Activated CD4-positive, CD25-positive, alpha-beta regulatory T cell treated with anti-CD3 and anti-CD28 coated beads, Interleukin-2, amount 50 U/mL, for 72 hours (primary cell): ENCODE data around the gene GPR149.
"Not testable (repeated sequence)": the region's sequence is repeated elsewhere in the genome, so short reads cannot be mapped to it uniquely, and the experiment has no call there.

Experiments used
- DNase-seq: peaks from one replicate; pipeline ENCODE4 v3.0.0; 2021

Gene GPR149, protein sequence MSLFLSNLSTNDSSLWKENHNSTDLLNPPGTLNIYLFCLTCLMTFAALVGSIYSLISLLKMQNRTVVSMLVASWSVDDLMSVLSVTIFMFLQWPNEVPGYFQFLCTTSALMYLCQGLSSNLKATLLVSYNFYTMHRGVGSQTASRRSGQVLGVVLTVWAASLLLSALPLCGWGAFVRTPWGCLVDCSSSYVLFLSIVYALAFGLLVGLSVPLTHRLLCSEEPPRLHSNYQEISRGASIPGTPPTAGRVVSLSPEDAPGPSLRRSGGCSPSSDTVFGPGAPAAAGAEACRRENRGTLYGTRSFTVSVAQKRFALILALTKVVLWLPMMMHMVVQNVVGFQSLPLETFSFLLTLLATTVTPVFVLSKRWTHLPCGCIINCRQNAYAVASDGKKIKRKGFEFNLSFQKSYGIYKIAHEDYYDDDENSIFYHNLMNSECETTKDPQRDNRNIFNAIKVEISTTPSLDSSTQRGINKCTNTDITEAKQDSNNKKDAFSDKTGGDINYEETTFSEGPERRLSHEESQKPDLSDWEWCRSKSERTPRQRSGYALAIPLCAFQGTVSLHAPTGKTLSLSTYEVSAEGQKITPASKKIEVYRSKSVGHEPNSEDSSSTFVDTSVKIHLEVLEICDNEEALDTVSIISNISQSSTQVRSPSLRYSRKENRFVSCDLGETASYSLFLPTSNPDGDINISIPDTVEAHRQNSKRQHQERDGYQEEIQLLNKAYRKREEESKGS

DNA sequence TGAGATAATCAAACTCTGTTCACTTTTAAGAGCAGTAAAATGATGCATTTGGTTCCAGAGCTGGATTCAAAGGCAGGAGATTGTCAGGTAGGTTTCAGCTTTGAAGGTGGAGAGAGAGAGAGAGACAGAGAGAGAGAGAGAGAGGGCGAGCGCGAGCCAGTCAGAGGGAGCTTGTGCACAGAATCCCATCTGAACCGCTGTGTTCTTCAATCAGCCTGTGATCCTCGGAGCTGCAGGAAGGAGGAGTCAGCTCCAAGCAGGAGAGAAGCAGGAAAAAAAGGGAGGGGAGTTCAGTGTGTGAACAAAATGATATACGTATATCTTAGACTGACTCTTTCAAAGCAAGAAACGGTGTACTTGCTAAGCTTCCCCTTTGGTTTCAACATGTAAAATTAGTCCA is at the start of gene GPR149:
Gene GPR149, minus strand, starts transcription at position 177 of the 400 bp plus-strand sequence. CDS start 575 bp downstream, outside the sequence.
- DNase-seq, result no peak

DNA sequence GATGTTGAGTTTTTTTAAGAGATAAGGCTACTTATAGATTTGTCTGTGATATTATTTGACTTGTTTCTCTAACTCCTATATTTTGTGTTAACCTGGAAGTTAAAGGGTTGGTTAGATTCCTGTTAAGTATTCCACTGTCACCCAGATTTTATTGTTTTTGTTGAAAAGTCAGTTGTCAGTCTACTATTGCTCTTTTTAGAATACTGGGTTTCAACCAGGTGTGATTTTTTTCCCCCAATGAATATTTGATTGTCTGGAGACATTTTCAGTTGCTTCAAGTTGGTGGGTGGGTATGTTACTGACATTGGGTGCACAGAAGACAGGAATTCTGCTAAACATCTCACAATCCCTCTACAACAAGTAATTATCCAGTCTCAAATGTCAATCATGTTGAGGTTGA is 43.8 kb upstream of the GPR149 start:
- DNase-seq, result no peak

DNA sequence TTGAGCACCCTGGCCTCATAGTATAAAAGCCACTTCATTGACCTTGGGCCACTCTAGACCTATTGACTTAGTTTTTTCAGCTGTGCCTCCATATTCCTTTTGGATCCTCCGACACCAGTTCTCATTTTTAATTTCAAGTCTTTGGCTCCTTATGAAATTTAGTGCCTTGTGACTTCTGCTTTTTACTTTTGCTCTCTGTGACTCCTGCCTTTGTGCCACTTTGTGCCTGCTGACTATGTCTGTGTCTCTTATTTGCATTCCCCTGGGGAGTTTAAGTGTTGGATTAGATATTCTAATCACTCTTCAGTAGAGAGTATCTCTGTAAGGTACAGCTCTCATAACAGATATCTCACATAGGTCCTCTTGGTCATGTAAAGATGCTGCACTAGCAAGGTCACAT is 39.6 kb upstream of the GPR149 start:
- no peak for DNase-seq

DNA sequence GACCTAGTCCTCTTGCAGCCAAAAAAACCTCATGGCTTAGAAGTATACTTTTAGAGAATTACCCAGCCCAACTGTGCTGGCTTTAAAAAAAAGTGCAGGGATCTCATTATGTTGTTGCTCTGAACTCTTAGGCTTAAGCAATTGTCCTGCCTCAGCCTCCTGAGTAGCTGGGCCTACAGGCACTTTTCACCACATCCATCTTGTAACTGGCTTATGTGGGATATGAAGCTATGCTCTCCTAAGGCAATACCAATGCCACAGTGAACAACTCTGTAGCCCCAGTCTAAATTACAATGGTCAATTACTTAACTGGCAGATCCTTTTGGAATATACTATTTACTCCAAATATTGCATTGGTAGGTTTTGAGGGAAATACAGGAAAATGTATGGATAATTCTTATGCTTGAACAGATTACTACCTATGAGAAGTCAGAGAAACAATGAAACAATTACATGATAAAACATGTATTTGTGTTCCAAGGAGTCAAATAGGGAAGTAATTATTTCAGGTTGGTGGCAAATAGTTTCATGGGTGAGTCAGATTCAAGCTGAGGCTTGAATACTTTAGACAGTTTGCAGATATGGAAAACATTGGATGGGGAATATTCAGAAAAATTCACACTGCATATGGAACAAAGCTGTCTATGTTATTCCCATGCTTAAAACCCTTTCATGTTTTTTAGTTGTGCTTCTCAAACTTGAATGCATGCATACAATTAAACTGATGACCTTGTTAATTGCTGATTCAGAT is 34.6 kb upstream of the GPR149 start:
- DNase-seq, result no peak

DNA sequence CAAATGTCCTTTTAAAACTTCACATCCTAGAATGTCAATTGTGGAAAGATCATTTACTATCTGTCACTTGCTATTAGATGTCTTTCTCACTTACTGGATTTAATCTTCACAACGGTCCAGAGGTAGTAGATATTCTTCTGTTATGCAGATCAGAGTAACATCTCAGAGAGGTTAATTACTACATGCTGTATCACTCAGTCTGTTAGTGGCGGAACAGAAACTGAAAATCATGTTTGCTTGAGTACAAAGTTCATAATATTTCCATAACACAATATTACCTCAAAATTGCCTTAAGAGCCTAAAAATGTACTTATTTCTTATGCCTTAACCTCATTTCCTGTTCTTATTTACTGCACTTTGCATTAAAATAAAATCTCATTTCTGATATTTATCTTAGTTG is 28.6 kb upstream of the GPR149 start:
- no peak for DNase-seq

DNA sequence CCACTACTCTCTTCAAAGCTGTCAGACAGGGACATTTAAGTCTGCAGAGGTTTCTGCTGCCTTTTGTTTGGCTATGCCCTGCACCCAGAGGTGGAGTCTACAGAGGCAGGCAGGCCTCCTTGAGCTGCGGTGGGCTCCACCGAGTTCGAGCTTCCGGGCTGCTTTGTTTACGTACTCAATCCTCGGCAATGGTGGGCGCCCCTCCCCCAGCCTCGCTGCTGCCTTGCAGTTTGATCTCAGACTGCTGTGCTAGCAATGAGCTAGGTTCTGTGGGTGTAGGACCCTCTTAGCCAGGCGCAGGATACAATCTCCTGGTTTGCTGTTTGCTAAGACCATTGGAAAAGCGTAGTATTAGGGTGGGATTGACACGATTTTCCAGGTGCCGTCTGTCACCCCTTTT is 9.1 kb upstream of the GPR149 start:
- not testable (repeated sequence) for DNase-seq

DNA sequence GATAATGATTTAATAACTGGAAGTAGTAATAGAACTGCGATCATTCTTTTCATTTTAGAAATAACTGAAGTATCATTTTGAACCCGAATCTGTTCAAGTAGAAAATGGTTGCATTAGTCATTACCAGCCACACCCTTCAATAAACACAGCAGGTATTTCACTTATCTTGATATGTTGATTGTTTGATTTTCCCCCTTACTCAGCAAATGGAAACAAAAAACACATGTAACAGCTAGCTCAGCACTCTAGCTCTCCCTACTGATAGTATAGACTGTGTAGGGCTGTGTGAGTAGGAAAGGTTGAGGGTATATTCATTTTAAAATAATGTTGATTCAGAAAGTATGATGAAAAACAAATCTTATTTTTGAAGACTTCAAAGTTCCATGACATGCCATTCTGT is 1.1 kb upstream of the GPR149 start:
- DNase-seq, result no peak

DNA sequence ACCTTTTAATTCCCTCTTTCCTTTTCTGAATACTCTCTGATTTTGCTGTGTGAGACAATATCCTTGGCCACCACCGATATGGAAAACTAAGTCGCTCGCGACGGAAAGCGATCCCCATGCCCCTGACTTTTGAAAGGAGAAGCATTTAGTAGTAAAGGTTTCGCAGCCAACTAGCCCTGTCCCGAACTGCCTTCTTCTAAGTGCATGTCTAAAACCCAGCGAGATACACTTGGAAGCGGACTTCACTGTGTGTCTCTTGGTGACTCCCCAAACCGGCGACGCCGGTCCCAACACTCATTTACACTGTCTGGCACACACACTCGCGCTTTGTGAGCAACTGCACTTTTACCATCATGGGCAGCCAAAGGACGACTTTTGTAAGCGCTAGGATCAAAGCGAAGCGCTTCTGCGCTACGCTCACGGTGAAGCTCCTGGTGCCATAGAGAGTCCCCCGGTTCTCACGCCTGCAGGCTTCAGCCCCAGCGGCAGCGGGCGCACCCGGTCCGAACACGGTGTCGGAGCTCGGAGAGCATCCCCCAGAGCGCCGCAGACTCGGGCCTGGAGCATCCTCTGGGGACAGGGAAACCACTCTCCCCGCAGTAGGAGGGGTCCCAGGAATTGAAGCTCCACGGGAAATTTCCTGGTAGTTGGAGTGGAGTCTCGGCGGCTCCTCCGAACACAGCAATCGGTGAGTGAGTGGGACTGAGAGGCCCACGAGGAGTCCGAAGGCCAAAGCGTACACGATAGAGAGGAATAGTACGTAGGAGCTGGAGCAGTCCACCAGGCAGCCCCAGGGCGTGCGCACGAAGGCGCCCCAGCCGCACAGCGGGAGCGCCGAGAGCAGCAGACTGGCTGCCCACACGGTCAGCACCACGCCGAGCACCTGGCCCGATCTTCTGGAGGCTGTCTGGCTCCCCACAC is 1.4 kb downstream of the GPR149 start:
- DNase-seq, result no peak

DNA sequence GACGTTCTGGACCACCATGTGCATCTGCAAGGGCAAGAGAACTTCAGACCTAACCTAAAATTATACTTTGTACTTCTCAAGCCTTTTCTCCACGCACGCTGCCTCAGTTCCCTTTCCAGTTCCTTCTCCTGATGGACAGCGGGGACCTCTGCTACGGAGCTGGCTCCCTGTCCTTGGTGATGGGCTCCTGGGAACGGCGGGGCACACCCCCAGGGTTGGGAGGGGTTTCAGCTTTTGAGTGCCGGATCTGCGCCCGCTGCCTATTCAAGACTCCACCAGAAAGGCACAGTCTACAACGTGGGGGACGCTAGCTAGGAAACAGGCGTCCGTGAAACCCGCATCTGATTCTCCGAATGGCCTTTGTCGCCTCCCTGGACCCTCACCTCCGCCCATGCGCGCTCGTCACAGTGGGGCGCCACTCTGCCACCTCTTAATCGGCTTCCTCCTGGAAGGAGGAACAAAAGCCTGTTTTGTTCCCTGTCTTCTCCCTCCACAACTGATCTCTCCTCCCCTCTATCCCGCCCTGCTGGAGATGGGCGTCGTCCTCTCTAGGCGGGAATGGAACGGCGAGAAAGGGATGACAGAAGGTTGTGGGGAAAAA is 2.2 kb downstream of the GPR149 start:
- no peak for DNase-seq

DNA sequence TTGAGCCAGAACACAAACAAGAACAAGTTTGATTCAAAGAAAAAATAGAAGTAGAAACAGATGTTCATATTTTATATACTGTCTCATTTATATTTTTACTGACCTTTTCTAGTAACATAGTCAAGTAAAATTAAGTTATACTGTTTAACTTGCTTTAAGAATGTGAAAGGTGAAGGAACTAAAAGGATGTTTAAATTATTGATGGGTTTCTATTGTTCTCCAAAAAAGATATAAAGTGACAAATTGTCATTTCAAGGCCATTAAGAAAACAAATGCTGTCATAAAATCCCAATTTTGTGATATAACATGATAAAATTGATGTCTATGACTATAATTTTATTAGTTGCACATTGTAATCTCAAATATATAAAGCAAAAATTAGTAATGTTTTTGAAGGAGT is 7.3 kb downstream of the GPR149 start:
- no peak for DNase-seq

DNA sequence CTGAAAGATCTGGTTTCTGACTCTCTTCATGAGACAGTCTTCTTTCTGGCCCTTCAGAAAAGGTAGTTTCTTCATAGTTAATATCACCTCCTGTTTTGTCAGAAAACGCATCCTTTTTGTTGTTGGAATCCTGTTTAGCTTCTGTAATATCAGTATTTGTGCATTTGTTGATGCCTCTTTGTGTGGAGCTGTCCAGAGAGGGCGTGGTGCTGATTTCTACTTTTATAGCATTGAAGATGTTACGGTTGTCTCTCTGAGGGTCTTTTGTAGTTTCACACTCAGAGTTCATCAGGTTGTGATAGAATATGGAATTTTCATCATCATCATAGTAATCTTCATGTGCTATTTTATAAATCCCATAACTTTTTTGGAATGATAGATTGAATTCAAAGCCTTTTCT is 8.9 kb downstream of the GPR149 start:
- no peak for DNase-seq

DNA sequence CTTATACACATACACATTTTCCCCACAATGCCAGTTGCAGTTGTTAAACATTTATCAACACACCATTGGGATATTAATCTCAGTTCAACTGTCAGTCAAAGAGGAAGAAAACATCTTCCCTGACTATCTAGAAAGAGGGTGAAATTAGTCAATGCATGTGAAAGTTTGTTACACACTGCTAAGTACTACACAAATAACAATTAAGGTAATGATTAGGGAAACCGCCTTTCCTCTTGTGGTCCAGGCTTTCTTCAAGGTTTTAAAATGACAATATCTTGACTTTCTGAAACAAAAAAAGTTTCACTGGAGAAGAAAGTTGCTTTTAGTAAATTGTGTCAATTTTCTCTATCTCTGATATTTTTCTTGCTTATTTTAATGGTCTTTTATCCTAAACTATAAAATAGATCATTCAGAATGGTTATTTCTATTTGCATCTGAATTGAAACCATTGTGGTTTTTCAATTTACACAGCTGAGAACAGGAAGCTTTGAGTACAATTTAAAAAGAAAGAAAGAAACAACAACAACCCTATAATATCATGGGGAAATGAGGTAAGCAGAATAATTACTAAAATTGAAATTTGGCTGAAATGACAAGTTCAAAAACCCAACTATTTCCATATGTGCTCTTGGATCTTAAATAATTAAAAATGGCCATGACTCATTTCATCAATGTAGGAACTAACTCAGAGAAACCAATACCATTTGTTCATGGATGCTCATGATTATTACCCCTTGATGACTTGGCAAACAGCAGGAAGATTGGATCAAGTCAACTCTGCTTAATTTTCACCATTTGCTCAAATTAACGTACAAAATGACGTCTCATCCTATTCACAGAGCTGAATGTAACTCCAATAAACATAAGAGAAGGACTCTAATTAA is 31.7 kb downstream of the GPR149 start:
- no peak for DNase-seq

DNA sequence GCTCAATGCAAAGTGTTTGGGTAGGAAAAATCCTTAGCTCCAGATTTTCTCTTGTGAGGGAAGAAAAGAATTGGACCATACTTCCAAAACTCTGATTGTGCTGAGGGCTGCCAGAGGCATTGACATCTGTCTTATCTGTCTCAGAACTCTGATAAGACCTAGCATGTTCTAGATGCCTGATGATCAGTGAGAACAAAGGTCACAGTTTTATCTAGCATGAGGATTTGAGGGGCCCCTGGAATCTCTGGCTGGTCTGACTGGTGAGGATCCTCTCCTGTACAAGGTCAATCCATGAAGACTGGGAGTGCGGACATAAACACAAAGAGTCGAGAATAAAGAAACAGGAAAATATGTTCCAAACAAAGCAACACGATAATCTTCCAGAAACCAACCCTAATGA is 40.1 kb downstream of the GPR149 start:
- no peak for DNase-seq

DNA sequence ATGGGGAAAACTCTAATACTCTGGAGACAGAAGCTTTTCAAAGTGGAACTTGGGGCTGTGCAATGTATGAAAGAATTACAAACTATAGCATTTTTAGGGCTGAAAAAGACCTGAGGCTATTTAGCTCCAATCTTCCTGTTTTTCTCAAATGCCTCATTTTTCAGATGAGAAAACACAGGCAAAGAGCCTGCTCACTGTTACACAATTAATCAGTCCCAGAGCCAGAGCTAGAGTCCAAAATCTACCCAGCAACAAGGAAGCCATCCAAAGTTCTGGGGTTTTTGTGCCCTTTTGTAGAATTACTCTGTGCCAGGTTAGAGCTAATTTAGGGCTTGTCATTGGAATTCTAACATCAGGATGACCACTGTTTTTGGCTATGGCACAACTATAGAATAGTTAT is 45.5 kb downstream of the GPR149 start:
- DNase-seq, result no peak

DNA sequence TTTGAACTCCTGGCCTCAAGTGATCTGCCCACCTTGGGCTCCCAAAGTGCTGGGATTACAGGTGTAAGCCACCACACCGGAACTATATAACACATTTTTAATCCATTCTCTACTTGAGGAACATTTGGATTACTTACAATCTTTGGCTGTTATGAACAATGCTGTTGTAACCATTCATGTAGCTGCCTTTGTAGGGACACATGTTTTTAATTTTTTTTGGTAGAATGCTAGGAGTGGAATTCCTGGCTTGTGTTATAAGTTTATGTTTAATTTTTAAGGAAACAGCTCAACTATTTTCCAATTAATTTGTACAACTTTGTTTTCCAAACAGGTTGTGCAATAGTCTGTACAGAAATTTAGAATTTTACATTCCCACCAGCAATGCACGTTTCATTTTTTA is 51.7 kb downstream of the GPR149 start:
- no peak for DNase-seq

DNA sequence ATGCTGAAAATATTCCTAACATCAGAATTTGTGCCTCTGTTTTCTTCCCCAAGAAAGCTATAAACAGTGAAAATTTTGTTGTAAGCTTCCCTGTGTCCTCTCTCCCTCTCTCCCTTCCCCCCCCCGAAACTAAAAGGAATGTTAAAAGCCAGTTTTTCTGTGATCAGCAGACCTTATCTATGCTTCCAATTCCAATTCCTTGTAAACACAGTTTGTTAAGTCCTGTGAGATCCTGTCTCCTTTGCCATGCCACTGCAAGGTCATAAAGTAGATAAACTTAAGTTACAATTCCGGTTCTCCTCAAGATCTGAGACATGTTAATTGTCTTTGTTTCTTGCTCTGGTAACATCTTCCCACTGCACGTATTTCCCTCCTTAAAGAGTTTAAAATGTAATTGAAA is 62.8 kb downstream of the GPR149 start:
- DNase-seq, result no peak

DNA sequence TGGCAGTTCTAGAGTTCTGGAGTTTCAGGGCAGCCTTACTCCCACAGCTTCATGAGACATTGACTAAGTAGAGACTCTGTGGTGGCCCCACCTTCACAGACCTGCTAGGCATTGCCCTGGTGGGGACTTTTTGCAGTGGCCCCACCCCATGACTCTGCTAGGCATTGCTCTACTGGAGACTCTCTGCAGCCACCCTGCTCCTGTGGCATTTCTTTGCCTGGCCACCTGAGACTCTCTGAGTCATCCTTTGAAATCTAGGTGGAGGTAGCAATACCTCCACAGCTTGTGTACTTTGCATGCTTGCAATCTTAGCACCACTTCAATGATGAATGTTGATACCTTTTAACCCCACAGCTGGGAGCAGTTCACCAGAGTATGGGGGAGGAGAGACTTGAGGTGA is 65.1 kb downstream of the GPR149 start:
- DNase-seq, result no peak

DNA sequence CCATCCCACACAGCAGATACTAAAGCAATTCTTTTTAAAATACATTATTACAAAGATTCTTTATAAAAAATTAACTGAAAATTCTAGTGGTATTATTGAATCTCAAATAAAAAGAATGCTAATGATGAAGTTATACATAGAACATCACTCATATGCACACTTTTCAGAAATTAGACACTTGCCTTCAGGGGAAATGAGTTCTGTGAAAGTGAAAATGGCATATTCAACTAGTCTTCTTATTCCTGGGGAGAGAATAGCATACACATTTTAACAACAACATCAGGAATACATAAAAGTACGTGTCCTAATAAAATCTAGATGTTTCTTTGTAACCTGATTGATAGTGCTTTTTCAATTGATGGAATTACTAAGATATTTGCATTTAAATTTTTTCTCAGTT is 68.9 kb downstream of the GPR149 start:
- no peak for DNase-seq

DNA sequence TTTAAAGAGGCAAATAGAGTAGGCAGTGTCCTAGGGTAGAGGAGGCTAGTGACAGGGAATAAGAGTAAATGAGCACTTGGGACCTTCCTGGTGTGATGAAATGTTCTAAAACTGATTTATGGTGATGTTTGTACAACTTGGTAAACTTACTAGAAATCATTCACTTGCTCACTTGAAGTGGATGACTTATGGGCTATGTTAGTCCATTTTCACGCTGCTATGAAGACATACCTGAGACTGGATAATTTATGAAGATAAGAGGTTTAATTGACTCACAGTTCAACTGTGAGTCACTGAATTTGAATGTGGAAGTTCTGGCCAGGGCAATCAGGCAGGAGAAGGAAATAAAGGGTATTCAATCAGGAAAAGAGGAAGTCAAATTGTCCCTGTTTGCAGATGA is 74.0 kb downstream of the GPR149 start:
- DNase-seq, result no peak

DNA sequence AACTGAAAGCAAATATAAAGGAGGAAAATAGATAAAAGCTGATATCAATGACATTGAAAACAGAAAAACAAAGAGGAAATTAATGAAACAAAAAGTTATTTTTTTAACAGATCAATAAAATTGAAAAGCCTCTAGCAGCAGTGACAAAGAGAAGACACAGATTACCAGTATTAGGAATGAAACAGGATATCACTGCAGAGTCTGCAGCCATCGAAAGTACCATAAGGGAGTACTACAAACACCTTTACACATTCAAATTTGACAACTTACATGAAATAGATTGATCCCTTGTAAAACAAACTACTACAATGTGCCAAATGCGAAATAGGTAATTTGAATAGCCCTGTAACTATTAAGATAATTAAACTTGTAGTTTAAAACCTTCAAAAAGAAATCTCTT is 80.8 kb downstream of the GPR149 start:
- DNase-seq, result no peak
